C4-2B (cell line): ENCODE data around the gene DCP1B.

Experiments
- CTCF ChIP-seq: fragments of 450-650 bp; conservative IDR thresholded peaks from 2 replicates; pipeline ENCODE4 v1.5.1; 2017; ENCODE audit warnings: mild to moderate bottlenecking
- ZFX ChIP-seq: fragments of 450-650 bp; IDR thresholded peaks from 2 replicates; pipeline ENCODE4 v1.6.1; 2017

DNA sequence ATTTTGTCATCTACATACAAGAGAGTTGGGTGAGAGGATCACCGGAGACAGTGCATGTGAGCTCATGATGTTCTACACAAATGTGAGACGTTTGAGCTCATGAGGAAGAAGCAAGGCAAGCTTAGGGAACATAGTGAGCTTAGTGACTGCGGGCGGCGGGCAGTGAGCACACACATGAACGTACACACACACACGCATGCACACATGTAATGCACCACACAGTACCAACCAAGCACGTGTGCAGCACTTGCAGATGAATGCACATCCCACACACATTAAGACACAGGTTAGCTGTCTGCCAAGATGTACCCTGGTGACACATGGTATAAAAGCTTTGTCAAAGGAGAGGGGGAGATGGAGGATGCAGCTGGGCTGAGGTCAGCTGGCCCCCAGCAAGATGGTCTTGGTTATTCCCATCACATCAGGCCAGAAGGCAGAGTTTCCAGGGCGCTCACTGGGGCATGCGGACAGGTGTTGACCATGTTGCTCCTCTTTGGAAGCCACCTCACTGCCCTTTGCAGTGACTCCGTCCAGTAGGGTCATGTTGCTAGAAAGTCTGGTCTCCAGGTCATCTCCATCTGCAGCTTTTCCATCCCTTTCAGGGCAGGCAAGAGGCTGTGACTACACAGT, 77.1 kb downstream of the DCP1B start:
- TF ChIP-seq ZFX (no peak), CTCF (no peak)
